ENCODE measurements around the gene SAT1.
A peak's percentile ranks its signal among the peaks of the same experiment; 100 is the strongest.

Gene SAT1

GRCh38 chrX:23820235-23820782 is 37.3 kb downstream of the SAT1 start:
- H3K4me1 ChIP-seq (ENCODE audit: low read length): 0 out of 2 replicates have a peak, but pooled peaks cover 3% of the 10 kb centered on the region

GRCh38 chrX:23821847-23822246 is 38.9 kb downstream of the SAT1 start:
- Histone ChIP-seq H3K9ac (ENCODE audit: low read length) (no peak overlapping the region), H3F3A (ENCODE audit: insufficient read depth, low read length) (no peaks in the 10 kb centered on the region), H3K4me3 (ENCODE audit: low read length) (no peak overlapping the region), H2AFZ (ENCODE audit: low read length) (no peak overlapping the region), H3K36me3 (replicated peaks; ENCODE audit: insufficient read depth, low read length) (no peaks in the 10 kb centered on the region), H3K4me2 (ENCODE audit: low read depth, low read length) (no peak overlapping the region), H3K9me2 (replicated peaks; ENCODE audit: insufficient read depth, low read length) (no peaks in the 10 kb centered on the region), H3K79me2 (ENCODE audit: low read length) (no peaks in the 10 kb centered on the region), H3K9me3 (replicated peaks; ENCODE audit: insufficient read depth, low read length) (no peaks in the 10 kb centered on the region), H4K20me1 (ENCODE audit: insufficient read depth, low read length) (no peaks in the 10 kb centered on the region), H3K4me1 (ENCODE audit: low read length) (0 out of 2 replicates have a peak, but pooled peaks cover 3% of the 10 kb centered on the region), H3K27ac (ENCODE audit: low read length) (no peak overlapping the region), H3K27me3 (replicated peaks; ENCODE audit: insufficient read depth, low read length) (no peaks in the 10 kb centered on the region)
- no peak for TF ChIP-seq EZH2phosphoT487 (IDR thresholded peaks at IDR 0.05; ENCODE audit: low read length)
- no peak for TF ChIP-seq CTCF (IDR thresholded peaks at IDR 0.05; ENCODE audit: low read length)
- TF ChIP-seq EZH2 (optimal IDR thresholded peaks at IDR 0.05; ENCODE audit: low read depth, low read length): no peak
- DNase-seq: no peak

More at GRCh38 chrX:23820235-23820782, 37.3 kb downstream of the SAT1 start:
- H3F3A ChIP-seq (ENCODE audit: insufficient read depth, low read length): no peaks in the 10 kb centered on the region
- H3K79me2 ChIP-seq (ENCODE audit: low read length): no peaks in the 10 kb centered on the region
- H4K20me1 ChIP-seq (ENCODE audit: insufficient read depth, low read length): no peaks in the 10 kb centered on the region
- H3K9me3 ChIP-seq (replicated peaks; ENCODE audit: insufficient read depth, low read length): no peaks in the 10 kb centered on the region
- no peak overlapping the region for H3K4me3 ChIP-seq (ENCODE audit: low read length)
- no peak overlapping the region for H3K9ac ChIP-seq (ENCODE audit: low read length)
- H3K36me3 ChIP-seq (replicated peaks; ENCODE audit: insufficient read depth, low read length): no peaks in the 10 kb centered on the region
- H2AFZ ChIP-seq (ENCODE audit: low read length): no peak overlapping the region
- no peaks in the 10 kb centered on the region for H3K27me3 ChIP-seq (replicated peaks; ENCODE audit: insufficient read depth, low read length)
- H3K4me2 ChIP-seq (ENCODE audit: low read depth, low read length): 0 out of 2 replicates have a peak overlapping the region, but pooled peaks have one; percentile 9
- peak; percentile 51 for DNase-seq
- H3K9me2 ChIP-seq (replicated peaks; ENCODE audit: insufficient read depth, low read length): no peaks in the 10 kb centered on the region
- TF ChIP-seq EZH2 (optimal IDR thresholded peaks at IDR 0.05; ENCODE audit: low read depth, low read length) (no peak), CTCF (IDR thresholded peaks at IDR 0.05; ENCODE audit: low read length) (peak; percentile 16; the same call in 1 of the 2 replicates), EZH2phosphoT487 (IDR thresholded peaks at IDR 0.05; ENCODE audit: low read length) (no peak)
- no peak overlapping the region; the same call in 1 of the 2 replicates for H3K27ac ChIP-seq (ENCODE audit: low read length)

DNA sequence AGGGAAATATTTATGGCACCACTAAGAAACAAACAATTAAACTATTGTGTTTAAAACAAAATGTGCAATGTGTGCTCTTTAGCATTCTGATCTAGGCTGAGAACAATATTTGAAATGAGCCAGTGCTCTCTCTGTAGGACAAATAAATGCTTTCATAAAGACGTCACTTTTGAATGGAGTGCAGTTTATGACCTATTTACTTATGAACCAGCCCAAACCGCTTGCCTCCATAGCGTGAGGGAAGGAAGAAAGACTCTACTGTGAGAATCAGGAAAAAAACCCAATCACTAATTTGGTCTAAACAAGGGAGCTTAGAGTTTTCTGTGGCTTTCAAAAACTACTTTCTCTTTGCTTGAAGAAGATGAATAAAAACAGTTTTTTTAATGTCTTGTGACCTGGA is 39.4 kb downstream of the SAT1 start:
- Histone ChIP-seq H3K9me3 (replicated peaks; ENCODE audit: insufficient read depth, low read length) (no peaks in the 10 kb centered on the region), H3K36me3 (replicated peaks; ENCODE audit: insufficient read depth, low read length) (no peaks in the 10 kb centered on the region), H3F3A (ENCODE audit: insufficient read depth, low read length) (no peaks in the 10 kb centered on the region), H3K4me1 (ENCODE audit: low read length) (0 out of 2 replicates have a peak, but pooled peaks cover 3% of the 10 kb centered on the region), H3K27me3 (replicated peaks; ENCODE audit: insufficient read depth, low read length) (no peaks in the 10 kb centered on the region), H4K20me1 (ENCODE audit: insufficient read depth, low read length) (no peaks in the 10 kb centered on the region), H3K4me3 (ENCODE audit: low read length) (no peak overlapping the region), H3K9ac (ENCODE audit: low read length) (no peak overlapping the region), H3K79me2 (ENCODE audit: low read length) (no peaks in the 10 kb centered on the region), H3K27ac (ENCODE audit: low read length) (no peak overlapping the region), H3K9me2 (replicated peaks; ENCODE audit: insufficient read depth, low read length) (no peaks in the 10 kb centered on the region), H3K4me2 (ENCODE audit: low read depth, low read length) (no peak overlapping the region), H2AFZ (ENCODE audit: low read length) (no peak overlapping the region)
- no peak for DNase-seq
- TF ChIP-seq EZH2 (optimal IDR thresholded peaks at IDR 0.05; ENCODE audit: low read depth, low read length) (no peak), CTCF (IDR thresholded peaks at IDR 0.05; ENCODE audit: low read length) (no peak), EZH2phosphoT487 (IDR thresholded peaks at IDR 0.05; ENCODE audit: low read length) (no peak)

Data from MM.1S (cell line).